K562 (cell line): Measurements from ENCODE around the gene MAGI2. TPM values are rescaled to one million over a fixed set of nuclear protein-coding genes. Genes with fewer than 3 reads are reported as not detected.

ENCODE experiments used
- EP300 ChIP-seq: IDR thresholded peaks from 2 replicates; pipeline ENCODE4 v1.6.1; 2012; ENCODE audit warnings: low read length, improper control_type of control experiment
- GATAD2B ChIP-seq: fragments of 450-650 bp; IDR thresholded peaks from 2 replicates; pipeline ENCODE4 v1.6.1; 2017; ENCODE audit warnings: mild to moderate bottlenecking, borderline replicate concordance
- MBD2 ChIP-seq: sonication (generic); IDR thresholded peaks from 2 replicates; pipeline ENCODE4 v1.6.1; 2016; ENCODE audit warnings: low read depth, borderline replicate concordance
- PREB ChIP-seq: sonication (generic); formaldehyde crosslinking; IDR thresholded peaks from 2 replicates; pipeline ENCODE4 v1.8.1; 2023; ENCODE audit warnings: mild to moderate bottlenecking, missing genetic modification reagents
- RAD21 ChIP-seq, 2 experiments: fragments of 250-450 bp in 1 of 2; fragments of 450-650 bp in 1 of 2; sonication (Bioruptor Pico) in 1 of 2; formaldehyde crosslinking in 1 of 2; IDR thresholded peaks in 1 of 2; conservative IDR thresholded peaks in 1 of 2; 2 replicates each; pipeline versions ENCODE4 v1.4.0 to v1.8.0; 2020 to 2022; ENCODE audit warnings: mild to moderate bottlenecking in 2 of 2, moderate library complexity in 1 of 2
- RBM17 ChIP-seq: fragments of 200-400 bp; formaldehyde crosslinking; IDR thresholded peaks from 2 replicates; pipeline ENCODE4 v1.6.1; 2017; ENCODE audit warnings: low read depth, mild to moderate bottlenecking, low read length, borderline replicate concordance
- SNAPC5 ChIP-seq: fragments of 250-450 bp; sonication (Bioruptor Pico); IDR thresholded peaks from 2 replicates; pipeline ENCODE4 v1.8.0; 2021; ENCODE audit warnings: moderate library complexity, mild to moderate bottlenecking, inconsistent platforms
- TAL1 ChIP-seq: fragments of 450-650 bp; IDR thresholded peaks from 2 replicates; pipeline ENCODE4 v1.6.1; 2016; ENCODE audit warnings: mild to moderate bottlenecking
- VEZF1 ChIP-seq: fragments of 200-800 bp; sonication (Bioruptor generic); IDR thresholded peaks from 2 replicates; pipeline ENCODE4 v1.6.1; 2017; ENCODE audit warnings: missing genetic modification characterization, missing compliant biosample characterization
- XRCC3 ChIP-seq: fragments of 450-650 bp; IDR thresholded peaks from 2 replicates; pipeline ENCODE4 v1.6.1; 2017; ENCODE audit warnings: mild to moderate bottlenecking, moderate library complexity
- polyA plus RNA-seq, 8 experiments: library from polyadenylated mRNA; depleted of rRNA in 4 of 8; stranded (reverse) in 5 of 8; unstranded in 3 of 8; fragments of >200 nt; fragmentation: Nextera tagmentation in 2 of 8; fragmentation: Illumina TruSeq in 1 of 8; extraction: Ambion mirVana in 2 of 8; extraction: Trizol in 1 of 8; gene quantifications; 2 replicates each; pipeline versions ENCODE4 v1.2.1 to v1.2.3, GENCODE V29; 2011 to 2014; ENCODE audit warnings: inconsistent platforms in 1 of 8, missing spikeins in 1 of 8
- total RNA-seq, 7 experiments: library from RNA; depleted of rRNA in 6 of 7; stranded (reverse); fragments of >200 nt in 6 of 7; fragmentation: Illumina TruSeq in 2 of 7; extraction: Trizol in 2 of 7; gene quantifications; 2 replicates each; pipeline versions ENCODE4 v1.2.1 to v1.2.3, GENCODE V29; 2011 to 2021; ENCODE audit warnings: low replicate concordance in 1 of 7
- TF ChIP-seq, protein P1 (sequence below): fragments of 250-450 bp; sonication (Bioruptor Pico); IDR thresholded peaks from 2 replicates; pipeline ENCODE4 v1.5.0; 2021; ENCODE audit warnings: mild to moderate bottlenecking, borderline replicate concordance
- TF ChIP-seq, protein P2 (sequence below): fragments of 200-600 bp; sonication (generic); IDR thresholded peaks from one replicate; pipeline ENCODE4 v1.6.1; 2012; ENCODE audit warnings: mild to moderate bottlenecking, low read depth, low read length, inconsistent platforms

The MAGI2 gene
- total and polyA plus RNA-seq, 9 of the 15 experiments (the other 6 are each of a cell fraction or from before 2014, with no cell fraction given): 0.27 to 1.4 (median 0.70) TPM

DNA sequence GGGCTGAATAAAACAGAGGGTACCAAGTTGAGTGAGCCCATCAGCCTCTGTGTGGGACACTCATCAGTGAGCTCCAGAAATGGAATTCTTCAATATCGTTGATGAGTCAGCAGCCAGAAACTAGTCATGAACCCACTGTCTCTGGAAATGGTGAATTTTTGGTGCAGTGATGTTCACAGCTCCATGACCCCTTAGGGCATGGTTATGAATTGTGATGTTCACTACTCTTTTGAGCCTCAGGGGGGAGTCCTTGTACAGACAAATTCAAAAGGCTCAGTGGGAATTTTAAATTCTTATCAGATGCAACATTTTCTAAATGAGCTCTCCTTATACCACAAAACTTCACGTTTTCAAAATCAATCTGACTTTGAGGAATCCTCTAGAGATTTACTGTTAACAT is 1319.2 kb downstream of the MAGI2 start (continued):
- TF ChIP-seq, protein P1, sequence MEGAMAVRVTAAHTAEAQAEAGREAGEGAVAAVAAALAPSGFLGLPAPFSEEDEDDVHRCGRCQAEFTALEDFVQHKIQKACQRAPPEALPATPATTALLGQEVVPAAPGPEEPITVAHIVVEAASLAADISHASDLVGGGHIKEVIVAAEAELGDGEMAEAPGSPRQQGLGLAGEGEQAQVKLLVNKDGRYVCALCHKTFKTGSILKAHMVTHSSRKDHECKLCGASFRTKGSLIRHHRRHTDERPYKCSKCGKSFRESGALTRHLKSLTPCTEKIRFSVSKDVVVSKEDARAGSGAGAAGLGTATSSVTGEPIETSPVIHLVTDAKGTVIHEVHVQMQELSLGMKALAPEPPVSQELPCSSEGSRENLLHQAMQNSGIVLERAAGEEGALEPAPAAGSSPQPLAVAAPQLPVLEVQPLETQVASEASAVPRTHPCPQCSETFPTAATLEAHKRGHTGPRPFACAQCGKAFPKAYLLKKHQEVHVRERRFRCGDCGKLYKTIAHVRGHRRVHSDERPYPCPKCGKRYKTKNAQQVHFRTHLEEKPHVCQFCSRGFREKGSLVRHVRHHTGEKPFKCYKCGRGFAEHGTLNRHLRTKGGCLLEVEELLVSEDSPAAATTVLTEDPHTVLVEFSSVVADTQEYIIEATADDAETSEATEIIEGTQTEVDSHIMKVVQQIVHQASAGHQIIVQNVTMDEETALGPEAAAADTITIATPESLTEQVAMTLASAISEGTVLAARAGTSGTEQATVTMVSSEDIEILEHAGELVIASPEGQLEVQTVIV (CRISPR knock-in tag): no peak
- TF ChIP-seq MBD2: no peak
- no peak for TF ChIP-seq RBM17
- no peak for TF ChIP-seq PREB (CRISPR knock-in tag)
- TF ChIP-seq VEZF1 (CRISPR knock-in tag): no peak
- no peak for TF ChIP-seq SNAPC5 (CRISPR knock-in tag)
- no peak for TF ChIP-seq EP300
- TF ChIP-seq XRCC3: no peak
- TF ChIP-seq TAL1: no peak
- TF ChIP-seq GATAD2B: no peak
- TF ChIP-seq, protein P2, sequence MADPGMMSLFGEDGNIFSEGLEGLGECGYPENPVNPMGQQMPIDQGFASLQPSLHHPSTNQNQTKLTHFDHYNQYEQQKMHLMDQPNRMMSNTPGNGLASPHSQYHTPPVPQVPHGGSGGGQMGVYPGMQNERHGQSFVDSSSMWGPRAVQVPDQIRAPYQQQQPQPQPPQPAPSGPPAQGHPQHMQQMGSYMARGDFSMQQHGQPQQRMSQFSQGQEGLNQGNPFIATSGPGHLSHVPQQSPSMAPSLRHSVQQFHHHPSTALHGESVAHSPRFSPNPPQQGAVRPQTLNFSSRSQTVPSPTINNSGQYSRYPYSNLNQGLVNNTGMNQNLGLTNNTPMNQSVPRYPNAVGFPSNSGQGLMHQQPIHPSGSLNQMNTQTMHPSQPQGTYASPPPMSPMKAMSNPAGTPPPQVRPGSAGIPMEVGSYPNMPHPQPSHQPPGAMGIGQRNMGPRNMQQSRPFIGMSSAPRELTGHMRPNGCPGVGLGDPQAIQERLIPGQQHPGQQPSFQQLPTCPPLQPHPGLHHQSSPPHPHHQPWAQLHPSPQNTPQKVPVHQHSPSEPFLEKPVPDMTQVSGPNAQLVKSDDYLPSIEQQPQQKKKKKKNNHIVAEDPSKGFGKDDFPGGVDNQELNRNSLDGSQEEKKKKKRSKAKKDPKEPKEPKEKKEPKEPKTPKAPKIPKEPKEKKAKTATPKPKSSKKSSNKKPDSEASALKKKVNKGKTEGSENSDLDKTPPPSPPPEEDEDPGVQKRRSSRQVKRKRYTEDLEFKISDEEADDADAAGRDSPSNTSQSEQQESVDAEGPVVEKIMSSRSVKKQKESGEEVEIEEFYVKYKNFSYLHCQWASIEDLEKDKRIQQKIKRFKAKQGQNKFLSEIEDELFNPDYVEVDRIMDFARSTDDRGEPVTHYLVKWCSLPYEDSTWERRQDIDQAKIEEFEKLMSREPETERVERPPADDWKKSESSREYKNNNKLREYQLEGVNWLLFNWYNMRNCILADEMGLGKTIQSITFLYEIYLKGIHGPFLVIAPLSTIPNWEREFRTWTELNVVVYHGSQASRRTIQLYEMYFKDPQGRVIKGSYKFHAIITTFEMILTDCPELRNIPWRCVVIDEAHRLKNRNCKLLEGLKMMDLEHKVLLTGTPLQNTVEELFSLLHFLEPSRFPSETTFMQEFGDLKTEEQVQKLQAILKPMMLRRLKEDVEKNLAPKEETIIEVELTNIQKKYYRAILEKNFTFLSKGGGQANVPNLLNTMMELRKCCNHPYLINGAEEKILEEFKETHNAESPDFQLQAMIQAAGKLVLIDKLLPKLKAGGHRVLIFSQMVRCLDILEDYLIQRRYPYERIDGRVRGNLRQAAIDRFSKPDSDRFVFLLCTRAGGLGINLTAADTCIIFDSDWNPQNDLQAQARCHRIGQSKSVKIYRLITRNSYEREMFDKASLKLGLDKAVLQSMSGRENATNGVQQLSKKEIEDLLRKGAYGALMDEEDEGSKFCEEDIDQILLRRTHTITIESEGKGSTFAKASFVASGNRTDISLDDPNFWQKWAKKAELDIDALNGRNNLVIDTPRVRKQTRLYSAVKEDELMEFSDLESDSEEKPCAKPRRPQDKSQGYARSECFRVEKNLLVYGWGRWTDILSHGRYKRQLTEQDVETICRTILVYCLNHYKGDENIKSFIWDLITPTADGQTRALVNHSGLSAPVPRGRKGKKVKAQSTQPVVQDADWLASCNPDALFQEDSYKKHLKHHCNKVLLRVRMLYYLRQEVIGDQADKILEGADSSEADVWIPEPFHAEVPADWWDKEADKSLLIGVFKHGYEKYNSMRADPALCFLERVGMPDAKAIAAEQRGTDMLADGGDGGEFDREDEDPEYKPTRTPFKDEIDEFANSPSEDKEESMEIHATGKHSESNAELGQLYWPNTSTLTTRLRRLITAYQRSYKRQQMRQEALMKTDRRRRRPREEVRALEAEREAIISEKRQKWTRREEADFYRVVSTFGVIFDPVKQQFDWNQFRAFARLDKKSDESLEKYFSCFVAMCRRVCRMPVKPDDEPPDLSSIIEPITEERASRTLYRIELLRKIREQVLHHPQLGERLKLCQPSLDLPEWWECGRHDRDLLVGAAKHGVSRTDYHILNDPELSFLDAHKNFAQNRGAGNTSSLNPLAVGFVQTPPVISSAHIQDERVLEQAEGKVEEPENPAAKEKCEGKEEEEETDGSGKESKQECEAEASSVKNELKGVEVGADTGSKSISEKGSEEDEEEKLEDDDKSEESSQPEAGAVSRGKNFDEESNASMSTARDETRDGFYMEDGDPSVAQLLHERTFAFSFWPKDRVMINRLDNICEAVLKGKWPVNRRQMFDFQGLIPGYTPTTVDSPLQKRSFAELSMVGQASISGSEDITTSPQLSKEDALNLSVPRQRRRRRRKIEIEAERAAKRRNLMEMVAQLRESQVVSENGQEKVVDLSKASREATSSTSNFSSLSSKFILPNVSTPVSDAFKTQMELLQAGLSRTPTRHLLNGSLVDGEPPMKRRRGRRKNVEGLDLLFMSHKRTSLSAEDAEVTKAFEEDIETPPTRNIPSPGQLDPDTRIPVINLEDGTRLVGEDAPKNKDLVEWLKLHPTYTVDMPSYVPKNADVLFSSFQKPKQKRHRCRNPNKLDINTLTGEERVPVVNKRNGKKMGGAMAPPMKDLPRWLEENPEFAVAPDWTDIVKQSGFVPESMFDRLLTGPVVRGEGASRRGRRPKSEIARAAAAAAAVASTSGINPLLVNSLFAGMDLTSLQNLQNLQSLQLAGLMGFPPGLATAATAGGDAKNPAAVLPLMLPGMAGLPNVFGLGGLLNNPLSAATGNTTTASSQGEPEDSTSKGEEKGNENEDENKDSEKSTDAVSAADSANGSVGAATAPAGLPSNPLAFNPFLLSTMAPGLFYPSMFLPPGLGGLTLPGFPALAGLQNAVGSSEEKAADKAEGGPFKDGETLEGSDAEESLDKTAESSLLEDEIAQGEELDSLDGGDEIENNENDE: no peak
- peak; percentile 65 to 78 for TF ChIP-seq RAD21 (CRISPR knock-in tag; conservative IDR thresholded peaks at IDR 0.05 in 1 of 2, IDR thresholded peaks at IDR 0.05 in 1 of 2)
